Stimulated activated CD4-positive, alpha-beta T cell treated with anti-CD3 and anti-CD28 coated beads, Interleukin-4, amount 100 ng/mL, for 24 hours (primary cell): ENCODE data around the gene DHRS13.
"Not testable (repeated sequence)": the region's sequence is repeated elsewhere in the genome, so short reads cannot be mapped to it uniquely, and the experiment has no call there.

Experiments used
- DNase-seq: peaks from one replicate; pipeline ENCODE4 v3.0.0-alpha.2; 2020

The DHRS13 gene

DNA sequence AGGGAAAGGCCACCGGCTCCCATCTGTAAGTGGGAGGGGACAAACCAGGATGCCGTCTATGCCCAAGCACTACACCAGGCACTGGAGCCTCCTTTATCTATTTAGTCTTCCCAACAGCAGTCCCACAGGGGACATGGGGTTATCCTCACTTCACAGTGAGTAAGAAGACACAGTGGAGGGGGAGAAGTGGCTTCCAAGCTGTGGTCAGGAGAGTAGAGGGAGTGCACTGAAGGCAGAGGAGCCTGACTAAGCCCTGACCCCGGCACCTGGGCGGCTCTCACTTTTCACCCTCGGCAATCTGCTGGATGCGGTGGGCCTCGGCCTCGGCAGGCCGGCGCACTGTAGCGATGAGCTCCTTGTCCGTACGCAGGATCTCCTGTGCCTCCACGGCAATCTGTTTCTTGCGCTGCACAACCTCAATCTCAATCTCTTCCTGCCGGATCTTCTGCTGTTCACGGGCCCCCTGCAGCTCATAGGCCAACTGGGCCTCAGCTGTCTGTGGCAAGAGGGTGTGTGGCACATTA, 21.3 kb downstream of the DHRS13 start:
- no peak for DNase-seq

DNA sequence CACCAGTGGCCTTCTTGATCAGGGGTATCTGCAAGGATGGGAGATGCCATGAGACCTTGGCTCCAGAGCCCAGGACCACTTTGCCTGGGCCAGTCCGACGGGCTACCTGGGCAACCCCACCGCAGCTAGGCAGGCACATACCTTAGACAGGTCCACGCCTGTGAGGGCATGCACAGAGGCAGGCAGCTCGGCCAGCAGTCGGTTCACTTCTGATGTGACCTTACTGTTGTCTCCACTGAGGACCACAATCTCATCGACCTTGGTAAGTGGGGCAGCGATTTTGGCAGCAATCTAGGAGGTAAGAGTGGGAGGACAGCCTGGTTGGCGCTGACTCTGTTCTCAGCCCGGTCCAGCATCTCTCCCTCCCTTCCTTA, 22.3 kb downstream of the DHRS13 start:
- no peak for DNase-seq

- DNase-seq, result no peak
Observed at GRCh38 chr17:28879886-28880571, 22.9 kb downstream of the DHRS13 start.

- no peak for DNase-seq
Observed at GRCh38 chr17:28878981-28879380, 23.9 kb downstream of the DHRS13 start.

DNA sequence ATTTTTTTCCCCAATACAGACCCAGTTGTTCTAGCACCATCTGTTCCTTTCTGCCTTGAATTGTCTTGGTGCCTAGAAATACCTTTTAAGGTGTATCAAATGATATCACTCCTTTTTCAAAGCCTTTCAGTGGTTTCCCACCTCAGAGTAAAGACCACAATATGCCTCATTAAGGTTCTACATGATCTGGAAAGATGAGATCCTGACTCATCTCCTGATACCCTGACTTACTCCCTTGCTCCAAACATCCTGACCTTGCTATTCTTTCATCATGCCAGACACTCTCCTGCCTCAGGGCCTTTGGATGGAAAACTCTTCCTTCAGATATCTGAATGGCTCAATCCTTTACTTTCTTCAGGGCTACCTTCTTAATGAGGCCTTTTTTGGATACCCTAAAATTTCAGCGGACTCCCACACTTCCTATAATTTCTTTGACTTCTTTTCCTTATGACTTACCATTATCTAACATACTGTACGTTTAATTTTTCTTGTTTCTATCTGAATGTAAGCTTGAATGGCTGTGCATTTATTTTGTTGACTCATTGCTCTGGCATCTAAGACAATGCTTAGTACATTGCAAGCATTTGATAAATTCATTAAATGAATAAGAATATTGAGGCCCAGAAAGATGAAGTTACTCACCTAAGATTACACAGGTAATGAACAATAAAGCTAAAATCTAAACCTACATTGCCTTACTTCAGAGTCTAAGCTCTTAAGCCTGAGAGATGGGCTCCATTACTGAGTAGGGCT, 24.5 kb downstream of the DHRS13 start:
- no peak for DNase-seq

DNA sequence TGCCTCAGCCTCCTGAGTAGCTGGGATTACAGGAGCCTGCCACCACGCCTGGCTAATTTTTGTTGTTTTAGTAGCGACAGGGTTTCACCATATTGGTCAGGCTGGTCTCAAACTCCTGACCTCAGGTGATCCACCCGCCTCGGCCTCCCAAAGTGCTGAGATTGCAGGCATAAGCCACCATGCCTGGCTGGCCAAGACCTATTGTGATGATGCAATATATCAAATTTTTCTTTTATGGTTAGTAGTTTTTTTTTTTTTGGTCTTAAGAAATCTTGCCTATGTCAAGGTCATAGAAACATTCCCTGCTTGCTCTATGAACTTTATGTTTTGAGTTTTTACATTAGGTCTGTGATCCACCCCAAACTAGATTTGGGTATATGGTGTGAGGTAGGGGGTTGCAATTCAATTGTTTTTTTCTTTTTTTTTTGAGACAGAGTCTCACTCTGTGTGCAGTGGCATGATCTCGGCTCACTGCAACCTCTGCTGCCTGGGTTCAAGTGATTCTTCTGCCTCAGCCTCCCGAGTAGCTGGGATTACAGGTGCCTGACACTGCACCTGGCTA, 25.6 kb downstream of the DHRS13 start:
- DNase-seq, result not testable (repeated sequence)

DNA sequence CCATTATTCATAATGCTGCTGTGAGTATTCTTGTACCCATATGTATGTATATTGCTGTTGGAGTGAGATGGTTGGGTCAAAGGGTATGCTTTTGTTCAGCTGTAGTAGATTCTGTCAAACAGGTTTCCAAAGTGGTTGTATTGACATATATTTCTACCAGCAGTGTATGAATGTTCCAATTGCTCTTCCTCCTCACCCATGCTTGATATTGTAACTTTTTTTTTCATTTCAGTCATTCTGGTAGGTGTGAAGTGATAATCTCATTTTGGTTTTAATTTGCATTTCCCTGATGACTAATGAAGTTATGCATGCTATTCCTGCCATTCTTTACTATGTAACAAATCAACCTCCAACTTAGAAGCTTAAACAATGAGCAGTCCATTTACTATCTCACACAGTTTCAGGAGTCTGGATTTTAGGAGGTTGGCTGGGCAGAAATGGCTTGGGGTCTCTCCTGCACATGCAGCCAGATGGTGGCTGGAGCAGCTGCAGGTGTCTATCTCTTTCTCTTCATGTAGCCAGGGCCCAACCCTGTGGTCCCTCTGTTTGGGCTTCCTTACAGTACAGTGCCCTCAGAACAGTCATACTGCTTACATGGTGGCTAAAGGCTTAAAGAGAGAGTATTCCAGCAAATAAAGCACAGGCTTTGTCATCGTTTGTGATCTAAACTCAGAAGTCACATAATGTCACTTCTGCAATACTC, 26.9 kb downstream of the DHRS13 start:
- DNase-seq, result no peak

- DNase-seq, result no peak
Observed at GRCh38 chr17:28874750-28875149, 28.1 kb downstream of the DHRS13 start.

DNA sequence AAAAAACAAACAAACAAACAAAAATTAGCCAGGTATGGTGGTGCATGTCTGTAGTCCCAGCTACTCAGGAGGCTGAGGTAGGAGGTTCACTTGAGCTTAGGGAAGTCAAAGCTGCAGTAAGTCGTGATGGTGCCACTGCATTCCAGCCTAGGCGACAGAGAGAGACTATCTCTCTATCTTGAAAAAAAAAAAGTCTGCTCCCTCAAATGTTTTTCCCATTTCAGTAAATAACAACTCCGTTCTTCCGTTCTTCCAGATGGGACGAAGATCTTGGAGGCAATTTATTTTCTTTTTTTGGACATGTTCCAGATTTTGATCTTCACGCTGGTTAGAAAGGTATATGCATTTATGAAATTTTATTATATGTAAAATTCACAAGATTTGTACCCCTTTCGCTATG, 29.0 kb downstream of the DHRS13 start:
- DNase-seq, result no peak

DNA sequence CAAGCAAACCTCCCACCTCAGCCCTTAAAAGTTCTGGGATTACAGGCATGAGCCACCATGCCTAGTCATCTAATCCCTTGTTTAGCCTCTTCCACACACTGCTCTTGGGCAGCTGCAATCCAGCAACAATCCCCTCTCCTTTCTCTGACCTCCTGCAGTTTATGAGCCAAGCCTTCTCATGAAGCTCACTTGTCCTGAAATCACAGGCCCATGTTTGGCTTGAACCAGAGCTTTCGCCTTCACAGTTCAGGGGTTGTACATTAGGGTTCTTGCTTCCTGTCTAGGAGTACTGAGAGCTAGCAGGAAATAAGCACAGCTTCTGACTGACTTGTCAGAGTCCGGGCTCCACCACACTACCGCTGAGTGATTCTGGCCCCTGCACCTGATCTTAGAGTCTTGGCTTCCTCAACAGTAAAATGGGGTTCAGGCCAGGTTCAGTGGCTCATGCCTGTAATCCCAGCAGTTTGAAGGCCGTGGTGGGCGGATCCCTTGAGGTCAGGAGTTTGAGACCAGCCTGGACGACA, 31.8 kb downstream of the DHRS13 start:
- DNase-seq, result peak; percentile 31

DNA sequence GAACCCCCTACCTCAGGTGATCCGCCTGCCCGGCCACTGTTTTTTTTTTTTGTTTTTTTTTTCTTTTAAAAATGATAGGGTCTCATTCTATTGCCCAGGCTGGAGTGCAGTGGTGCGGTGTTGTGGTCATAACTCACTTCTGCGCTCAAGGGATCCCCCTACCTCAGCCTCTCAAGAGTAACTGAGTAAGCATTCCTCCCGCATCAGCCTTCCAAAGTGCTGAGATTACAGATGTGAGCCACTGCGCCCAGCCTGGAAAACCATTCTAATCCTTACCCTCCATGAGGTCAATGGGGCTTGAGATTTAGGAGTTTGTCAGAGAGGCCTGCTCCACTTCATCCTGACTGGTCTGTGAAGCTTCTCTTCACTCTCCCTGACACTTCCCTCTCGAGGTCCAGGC, 35.6 kb downstream of the DHRS13 start:
- no peak for DNase-seq

DNA sequence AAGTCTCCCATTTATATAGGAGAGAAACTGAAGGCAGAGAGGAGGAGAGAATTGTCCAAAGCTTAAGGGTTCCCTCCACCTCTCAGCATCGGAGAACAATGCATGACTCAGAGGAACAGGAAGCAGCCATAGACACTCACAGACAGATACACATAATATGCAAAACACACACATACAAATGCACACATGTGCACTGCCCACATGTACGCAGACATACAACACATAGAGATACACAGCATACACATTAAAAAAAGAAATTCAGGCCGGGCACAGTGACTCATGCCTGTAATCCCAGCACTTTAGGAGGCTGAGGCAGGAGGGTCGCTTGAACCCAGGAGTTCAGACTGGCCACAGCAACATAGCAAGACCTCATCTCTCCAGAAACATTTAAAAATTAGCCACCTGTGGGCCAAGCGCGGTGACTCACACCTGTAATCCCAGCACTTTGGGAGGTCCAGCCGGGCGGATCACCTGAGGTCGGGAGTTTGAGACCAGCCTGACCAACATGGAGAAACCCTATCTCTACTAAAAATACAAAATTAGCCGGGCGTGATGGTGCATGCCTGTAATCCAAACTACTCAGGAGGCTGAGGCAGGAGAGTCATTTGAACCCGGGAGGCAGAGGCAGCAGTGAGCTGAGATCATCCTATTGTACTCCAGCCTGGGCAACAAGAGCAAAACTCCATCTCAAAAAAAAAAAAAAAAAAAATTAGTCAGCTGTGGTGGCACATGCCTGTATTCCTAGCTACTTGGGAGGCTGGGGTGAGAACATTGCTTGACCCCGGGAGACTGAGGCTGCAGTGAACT, 36.7 kb downstream of the DHRS13 start:
- no peak for DNase-seq

GRCh38 chr17:28864991-28865849, 37.7 kb downstream of the DHRS13 start:
- DNase-seq, result no peak

GRCh38 chr17:28863953-28864352, 38.9 kb downstream of the DHRS13 start:
- DNase-seq, result no peak

DNA sequence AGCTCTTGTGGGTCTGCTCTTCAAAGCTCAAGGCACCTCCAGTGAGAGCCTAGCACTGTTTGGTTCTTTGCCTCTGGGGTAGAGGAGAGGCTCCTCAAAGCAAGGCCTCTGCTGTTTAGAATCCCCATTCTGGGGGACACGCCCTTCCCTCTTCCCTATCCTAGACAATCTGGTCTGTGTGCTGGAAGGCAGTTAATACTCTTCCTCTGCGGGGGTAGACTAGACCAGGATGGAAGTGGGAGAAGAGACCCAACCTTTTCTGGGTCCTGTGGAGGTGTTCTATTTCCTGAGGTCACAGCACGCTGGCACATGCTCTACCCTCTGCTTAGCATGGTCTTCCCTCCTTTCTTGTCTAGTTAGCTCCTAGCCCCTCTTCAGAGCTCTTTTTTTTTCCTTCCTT, 40.3 kb downstream of the DHRS13 start:
- no peak for DNase-seq

DNA sequence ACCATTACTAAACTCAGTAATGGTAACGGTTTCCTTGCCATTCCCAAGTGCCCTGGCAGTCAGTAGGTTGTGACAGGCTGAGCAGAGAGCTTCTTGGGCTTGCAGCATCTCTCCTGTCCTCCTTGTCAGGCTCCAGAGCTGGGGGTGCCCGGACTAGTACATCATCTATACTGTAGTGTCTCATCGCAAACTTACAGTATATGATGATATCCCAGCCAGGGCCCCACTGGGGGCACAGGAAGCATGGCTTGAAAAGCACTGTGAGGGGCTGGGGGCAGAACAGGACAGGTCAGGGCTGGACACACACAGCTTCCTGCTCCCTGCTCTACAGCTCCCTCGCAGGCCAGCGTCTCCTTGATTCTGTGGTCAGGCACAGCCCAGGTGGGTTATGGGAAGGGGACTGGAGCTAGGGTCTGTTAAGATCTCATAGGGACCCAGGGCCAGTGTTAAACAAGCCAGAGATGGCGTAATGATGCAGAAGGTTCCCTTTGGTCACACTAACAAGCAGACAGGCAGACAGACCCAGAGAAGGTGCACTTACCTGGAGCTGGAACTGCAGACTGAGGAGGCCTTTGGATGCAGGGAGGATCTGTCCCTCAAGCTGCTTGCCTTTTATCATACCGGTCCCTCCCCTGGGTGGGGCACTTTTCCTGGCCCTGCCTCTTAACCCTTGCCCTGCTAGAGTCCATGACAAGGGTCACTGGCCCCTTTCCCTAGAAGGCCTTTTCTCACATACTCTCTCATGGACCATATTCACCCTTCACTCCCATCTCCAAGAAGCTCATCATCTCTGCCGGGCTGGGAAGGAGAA, 41.3 kb downstream of the DHRS13 start:
- DNase-seq, result no peak

DNA sequence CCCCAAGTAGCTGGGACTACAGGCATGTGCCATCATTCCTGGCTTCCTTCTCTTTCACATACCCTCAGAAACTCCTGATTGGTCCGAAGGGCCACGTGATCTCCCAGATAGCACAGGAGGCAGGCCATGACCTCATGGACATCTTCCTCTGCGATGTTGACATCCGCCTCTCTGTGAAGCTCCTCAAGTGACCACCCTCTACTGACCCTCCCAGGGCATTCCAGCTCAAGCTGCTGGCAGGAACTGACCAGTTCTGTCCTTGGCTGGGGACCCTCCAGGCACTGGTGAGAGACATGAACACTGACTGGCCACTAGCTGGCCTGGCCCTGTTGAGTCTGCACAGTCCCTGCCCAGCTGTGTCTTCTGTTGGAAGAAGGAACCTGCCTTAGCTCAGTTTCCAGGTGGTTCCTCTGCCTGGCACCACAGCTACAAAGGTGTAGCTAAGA, 42.5 kb downstream of the DHRS13 start:
- no peak for DNase-seq

- no peak for DNase-seq
Observed at GRCh38 chr17:28858801-28859355, 44.0 kb downstream of the DHRS13 start.

DNA sequence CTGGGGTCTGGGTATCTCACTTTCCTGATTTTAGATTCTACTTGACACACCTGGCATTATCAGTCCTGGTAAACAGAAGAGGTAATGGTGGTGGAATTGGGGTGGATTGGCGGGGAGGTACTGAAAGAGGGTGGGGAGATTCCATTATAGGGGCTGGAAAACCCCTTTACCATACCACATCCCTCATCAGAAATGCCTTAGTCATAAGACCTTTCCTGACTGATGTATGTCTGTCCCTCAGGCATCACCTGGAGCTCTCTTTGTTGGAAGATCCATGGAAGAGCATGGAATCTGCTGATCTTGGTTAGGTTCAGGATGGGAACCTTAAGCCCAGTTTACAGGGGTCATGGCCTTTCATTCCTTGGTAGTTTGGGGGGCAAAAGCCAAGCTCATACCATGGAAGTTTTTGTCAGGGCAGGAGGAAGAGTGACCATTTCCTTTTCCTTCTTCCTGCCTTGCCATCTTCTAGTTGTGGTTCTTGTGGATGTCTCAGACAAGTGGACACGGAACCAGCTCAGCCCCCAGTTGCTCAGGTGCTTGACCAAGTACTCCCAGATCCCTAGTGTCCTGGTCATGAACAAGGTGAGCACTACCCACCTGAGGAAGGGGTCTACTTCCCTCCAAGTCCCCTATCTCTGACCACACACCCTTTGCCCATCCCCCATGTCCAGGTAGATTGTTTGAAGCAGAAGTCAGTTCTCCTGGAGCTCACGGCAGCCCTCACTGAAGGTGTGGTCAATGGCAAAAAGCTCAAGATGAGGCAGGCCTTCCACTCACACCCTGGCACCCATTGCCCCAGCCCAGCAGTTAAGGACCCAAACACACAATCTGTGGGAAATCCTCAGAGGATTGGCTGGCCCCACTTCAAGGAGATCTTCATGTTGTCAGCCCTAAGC, 44.7 kb downstream of the DHRS13 start:
- DNase-seq, result no peak
